DOHH2 (cell line): ENCODE results near the gene UBE2Q1.

Experiments used
- H3F3A ChIP-seq: fragments of 200-600 bp; sonication (generic), shearing (Covaris generic); 2 replicates; pipeline ENCODE4 v1.6.0; 2016; ENCODE audit warnings: antibody characterized with exemption, mild to moderate bottlenecking; ENCODE audit not compliant: control insufficient read depth, insufficient read depth
- H3K27ac ChIP-seq: fragments of 200-600 bp; sonication (generic); 2 replicates; pipeline ENCODE4 v1.5.1; 2014; ENCODE audit warnings: low read depth, mild to moderate bottlenecking, low read length, moderate library complexity
- H3K27me3 ChIP-seq: fragments of 200-600 bp; sonication (generic); 2 replicates; pipeline ENCODE4 v1.6.1; 2014; ENCODE audit warnings: mild to moderate bottlenecking, low read length, mixed read lengths; ENCODE audit not compliant: control insufficient read depth
- H3K36me3 ChIP-seq: fragments of 200-600 bp; sonication (generic); 2 replicates; pipeline ENCODE4 v1.6.1; 2014; ENCODE audit warnings: mild to moderate bottlenecking, low read length, moderate library complexity, mixed read lengths; ENCODE audit not compliant: control insufficient read depth
- H3K4me1 ChIP-seq: fragments of 200-600 bp; sonication (generic); 2 replicates; pipeline ENCODE4 v1.6.1; 2014; ENCODE audit warnings: mild to moderate bottlenecking, low read length, mixed read lengths; ENCODE audit not compliant: control insufficient read depth
- H3K4me2 ChIP-seq: fragments of 200-600 bp; sonication (generic); 2 replicates; pipeline ENCODE4 v1.6.0; 2014; ENCODE audit warnings: mild to moderate bottlenecking, low read length, moderate library complexity
- H3K4me3 ChIP-seq: fragments of 200-600 bp; sonication (generic); 2 replicates; pipeline ENCODE4 v1.5.1; 2014; ENCODE audit warnings: mild to moderate bottlenecking, low read length, mixed read lengths
- H3K79me2 ChIP-seq: fragments of 200-600 bp; sonication (generic); 2 replicates; pipeline ENCODE4 v1.6.1; 2014; ENCODE audit warnings: mild to moderate bottlenecking, low read length, mixed read lengths; ENCODE audit not compliant: control insufficient read depth
- H3K9me2 ChIP-seq: fragments of 200-600 bp; sonication (generic); replicated peaks from 2 replicates; pipeline ENCODE4 v1.6.1; 2014; ENCODE audit warnings: mild to moderate bottlenecking, low read length, mixed read lengths; ENCODE audit not compliant: control insufficient read depth
- H3K9me3 ChIP-seq: fragments of 200-600 bp; sonication (generic); 2 replicates; pipeline ENCODE4 v1.6.1; 2014; ENCODE audit warnings: antibody characterized with exemption, low read length, mixed read lengths; ENCODE audit not compliant: control insufficient read depth, insufficient read depth
- H4K20me1 ChIP-seq: fragments of 200-600 bp; sonication (generic); 2 replicates; pipeline ENCODE4 v1.6.0; 2014; ENCODE audit warnings: low read depth, mild to moderate bottlenecking, antibody characterized with exemption, low read length, moderate library complexity; ENCODE audit not compliant: control insufficient read depth, insufficient read depth
- EZH2phosphoT487 ChIP-seq: fragments of 200-600 bp; sonication (generic); IDR thresholded peaks from 2 replicates; pipeline ENCODE4 v1.6.1; 2017; ENCODE audit warnings: borderline replicate concordance, mild to moderate bottlenecking, antibody characterized with exemption, low read length, moderate library complexity, mixed read lengths
- TF ChIP-seq, protein P1 (sequence below): fragments of 200-600 bp; sonication (generic); IDR thresholded peaks from one replicate; pipeline ENCODE4 v1.5.1; 2014; ENCODE audit warnings: antibody characterized with exemption, mild to moderate bottlenecking, low read depth, low read length; ENCODE audit not compliant: poor library complexity, severe bottlenecking

The UBE2Q1 gene

DNA sequence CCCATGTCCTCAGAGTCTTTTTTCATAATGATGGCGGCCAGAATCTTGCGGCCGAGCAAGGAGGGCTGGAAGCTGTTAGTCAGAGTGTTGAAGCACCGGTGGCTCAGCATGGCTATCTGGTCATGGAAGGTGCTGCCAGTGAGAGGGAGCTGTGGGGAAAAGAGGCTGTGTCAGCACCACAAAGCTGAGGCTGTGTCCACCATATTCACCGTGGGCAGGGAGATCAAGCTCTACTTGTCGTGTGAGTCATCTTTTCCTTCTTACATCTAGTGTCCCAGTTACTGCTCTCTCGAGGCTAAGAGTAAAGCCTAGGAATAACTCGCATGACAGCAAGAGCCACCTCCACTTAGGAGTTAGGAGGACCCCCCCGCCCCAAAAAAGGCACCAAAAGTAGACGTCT is 31.3 kb upstream of the UBE2Q1 start:
- Histone ChIP-seq H3K4me1 (peaks cover 18% of the 10 kb centered on the region), H3K79me2 (no peaks in the 10 kb centered on the region), H3K9me3 (no peaks in the 10 kb centered on the region), H3K4me2 (no peak overlapping the region), H4K20me1 (0 out of 2 replicates have a peak, but pooled peaks cover 3% of the 10 kb centered on the region), H3K27me3 (no peaks in the 10 kb centered on the region), H3K9me2 (no peaks in the 10 kb centered on the region), H3K36me3 (peaks cover 99% of the 10 kb centered on the region), H3F3A (0 out of 2 replicates have a peak, but pooled peaks cover 5% of the 10 kb centered on the region), H3K27ac (no peak overlapping the region), H3K4me3 (no peak overlapping the region)
- TF ChIP-seq, protein P1, sequence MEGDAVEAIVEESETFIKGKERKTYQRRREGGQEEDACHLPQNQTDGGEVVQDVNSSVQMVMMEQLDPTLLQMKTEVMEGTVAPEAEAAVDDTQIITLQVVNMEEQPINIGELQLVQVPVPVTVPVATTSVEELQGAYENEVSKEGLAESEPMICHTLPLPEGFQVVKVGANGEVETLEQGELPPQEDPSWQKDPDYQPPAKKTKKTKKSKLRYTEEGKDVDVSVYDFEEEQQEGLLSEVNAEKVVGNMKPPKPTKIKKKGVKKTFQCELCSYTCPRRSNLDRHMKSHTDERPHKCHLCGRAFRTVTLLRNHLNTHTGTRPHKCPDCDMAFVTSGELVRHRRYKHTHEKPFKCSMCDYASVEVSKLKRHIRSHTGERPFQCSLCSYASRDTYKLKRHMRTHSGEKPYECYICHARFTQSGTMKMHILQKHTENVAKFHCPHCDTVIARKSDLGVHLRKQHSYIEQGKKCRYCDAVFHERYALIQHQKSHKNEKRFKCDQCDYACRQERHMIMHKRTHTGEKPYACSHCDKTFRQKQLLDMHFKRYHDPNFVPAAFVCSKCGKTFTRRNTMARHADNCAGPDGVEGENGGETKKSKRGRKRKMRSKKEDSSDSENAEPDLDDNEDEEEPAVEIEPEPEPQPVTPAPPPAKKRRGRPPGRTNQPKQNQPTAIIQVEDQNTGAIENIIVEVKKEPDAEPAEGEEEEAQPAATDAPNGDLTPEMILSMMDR, result no peak
- TF ChIP-seq EZH2phosphoT487, result no peak

GRCh38 chr1:154586641-154587040 is 28.2 kb upstream of the UBE2Q1 start:
- Histone ChIP-seq H3K9me2 (no peaks in the 10 kb centered on the region), H3F3A (0 out of 2 replicates have a peak, but pooled peaks cover 5% of the 10 kb centered on the region), H3K27me3 (no peaks in the 10 kb centered on the region), H3K4me2 (no peak overlapping the region), H3K27ac (no peak overlapping the region), H4K20me1 (0 out of 2 replicates have a peak, but pooled peaks cover 3% of the 10 kb centered on the region), H3K4me1 (peaks cover 27% of the 10 kb centered on the region), H3K79me2 (no peaks in the 10 kb centered on the region), H3K9me3 (no peaks in the 10 kb centered on the region), H3K4me3 (no peak overlapping the region), H3K36me3 (peaks cover 100% of the 10 kb centered on the region)
- no peak for TF ChIP-seq EZH2phosphoT487
- TF ChIP-seq, protein P1, result no peak

- TF ChIP-seq, protein P1, result no peak
- TF ChIP-seq EZH2phosphoT487, result no peak
- no peaks in the 10 kb centered on the region for H3K79me2 ChIP-seq
- H4K20me1 ChIP-seq, result 0 out of 2 replicates have a peak, but pooled peaks cover 3% of the 10 kb centered on the region
- H3K27ac ChIP-seq, result no peak overlapping the region
- 0 out of 2 replicates have a peak, but pooled peaks cover 5% of the 10 kb centered on the region for H3F3A ChIP-seq
- H3K4me1 ChIP-seq, result peaks cover 27% of the 10 kb centered on the region
- no peaks in the 10 kb centered on the region for H3K9me2 ChIP-seq
- H3K27me3 ChIP-seq, result no peaks in the 10 kb centered on the region
- no peak overlapping the region for H3K4me3 ChIP-seq
- H3K4me2 ChIP-seq, result no peak overlapping the region
- H3K36me3 ChIP-seq, result peaks cover 100% of the 10 kb centered on the region
- no peaks in the 10 kb centered on the region for H3K9me3 ChIP-seq
Measured at GRCh38 chr1:154586231-154586630, 27.8 kb upstream of the UBE2Q1 start.
